Measurements from ENCODE around the gene CYBB. TPM values are rescaled to one million over a fixed set of nuclear protein-coding genes. Genes with fewer than 3 reads are reported as not detected.
"Not testable (repeated sequence)": the region's sequence is repeated elsewhere in the genome, so short reads cannot be mapped to it uniquely, and the experiment has no call there.

The CYBB gene
- total RNA-seq, result 0.15 and 0.17 TPM in 2 replicates

DNA sequence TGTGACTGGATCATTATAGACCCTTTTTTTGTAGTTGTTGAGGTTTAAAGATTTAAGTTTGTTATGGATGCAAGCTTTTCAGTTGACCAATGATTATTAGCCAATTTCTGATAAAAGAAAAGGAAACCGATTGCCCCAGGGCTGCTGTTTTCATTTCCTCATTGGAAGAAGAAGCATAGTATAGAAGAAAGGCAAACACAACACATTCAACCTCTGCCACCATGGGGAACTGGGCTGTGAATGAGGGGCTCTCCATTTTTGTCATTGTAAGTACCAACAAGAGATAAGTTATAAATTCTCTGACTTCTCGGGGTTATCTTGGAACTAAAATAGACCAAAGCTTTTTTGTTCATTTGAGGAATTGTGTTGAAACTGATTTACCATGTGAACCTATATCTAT lies at the start of gene CYBB:
Gene CYBB (plus strand): TSS at position 203 of the 400 bp plus-strand sequence. CDS start 19 bp downstream, at position 222.
- DNase-seq (ENCODE audit: low read depth), result no peak

DNA sequence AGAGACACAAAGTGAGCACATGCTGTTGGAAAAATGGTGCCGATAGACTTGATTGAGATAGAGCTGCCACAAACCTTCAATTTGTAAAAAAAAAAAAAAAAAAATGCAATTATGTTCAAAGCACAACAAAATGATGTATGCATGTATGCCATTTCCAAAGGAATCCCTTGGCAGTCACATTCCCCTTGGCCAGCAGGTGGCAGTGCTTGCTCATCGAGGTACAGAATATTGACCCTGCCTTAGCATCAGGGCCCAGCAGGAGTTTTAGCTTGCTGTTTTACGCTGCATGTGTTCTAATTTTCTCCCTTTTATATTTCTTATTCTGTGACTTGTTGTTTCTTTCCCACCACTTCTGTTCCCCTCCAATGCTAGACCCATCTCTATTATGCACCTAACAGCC lies 34.5 kb upstream of the CYBB start:
- peak; percentile 34 for DNase-seq (ENCODE audit: low read depth)

DNA sequence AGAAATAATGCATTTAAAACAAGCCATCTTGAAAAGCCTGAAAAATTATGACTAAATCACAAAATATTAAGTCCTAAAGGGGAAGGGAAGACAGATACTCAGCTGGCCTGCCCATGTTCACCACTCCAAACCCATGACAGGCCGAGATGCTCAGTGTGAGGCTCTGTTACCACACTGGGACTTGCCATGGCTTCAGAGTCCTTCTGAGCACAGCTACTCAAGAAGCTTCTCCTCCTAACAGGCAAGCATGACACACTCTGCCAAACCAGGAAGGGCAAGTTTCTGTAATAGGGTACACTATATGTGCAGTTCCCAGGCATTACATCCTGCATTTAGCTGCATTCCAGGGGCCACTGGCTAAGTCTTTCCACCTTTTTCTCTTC lies 34.0 kb upstream of the CYBB start:
- DNase-seq (ENCODE audit: low read depth), result no peak

DNA sequence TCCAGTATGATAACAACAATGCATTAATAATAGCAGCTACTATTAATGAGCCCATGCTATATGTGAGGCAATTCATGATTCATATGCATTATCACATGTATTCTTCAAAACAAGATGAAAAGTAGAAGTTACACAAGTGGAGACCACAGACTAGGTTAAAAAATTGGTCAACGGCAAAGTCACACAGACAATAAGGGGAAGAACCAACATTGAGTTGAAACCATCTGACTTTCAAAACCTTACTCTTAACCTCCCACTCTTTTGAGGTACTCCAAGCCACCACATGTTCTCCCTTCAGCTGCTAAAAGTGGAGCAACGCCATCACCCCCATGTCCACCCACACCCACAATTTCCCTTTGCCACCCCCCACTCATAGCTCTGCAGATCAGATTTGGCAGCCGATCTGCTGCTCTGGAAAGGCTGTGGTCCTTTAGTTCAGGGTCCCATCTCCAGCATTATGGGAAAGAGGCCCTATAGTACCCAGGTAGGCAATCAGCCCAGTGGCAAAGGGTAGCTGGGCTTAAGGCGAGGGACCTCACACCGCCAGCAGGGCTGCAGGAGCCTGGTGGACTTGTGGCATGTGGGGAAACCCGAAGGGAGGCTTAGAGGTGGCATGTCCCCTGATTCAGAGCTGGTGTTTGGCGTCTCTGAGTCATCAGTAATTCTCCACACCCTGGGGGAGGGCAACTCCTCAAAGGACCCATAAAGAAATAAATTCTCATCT lies 33.5 kb upstream of the CYBB start:
- DNase-seq (ENCODE audit: low read depth), result peak; percentile 63

DNA sequence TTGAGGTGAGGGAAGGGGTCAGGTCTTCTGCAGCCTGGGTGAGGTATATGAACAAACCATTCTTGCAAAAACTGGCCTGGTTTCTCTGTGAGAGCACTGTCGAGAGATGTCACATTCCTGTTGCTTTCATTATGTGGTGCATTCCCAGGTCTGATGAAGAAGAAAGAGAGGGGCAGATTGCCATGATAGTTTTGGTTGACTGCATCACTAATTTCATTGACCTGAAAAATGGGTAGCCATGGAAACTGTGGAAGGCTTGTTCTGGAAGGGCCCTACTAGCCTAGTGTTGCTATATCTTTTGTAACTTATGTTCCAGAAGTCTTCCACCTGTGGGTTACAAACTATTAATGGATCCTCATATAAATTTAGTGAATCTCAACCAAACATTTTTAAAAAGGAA lies 32.9 kb upstream of the CYBB start:
- no peak for DNase-seq (ENCODE audit: low read depth)

DNA sequence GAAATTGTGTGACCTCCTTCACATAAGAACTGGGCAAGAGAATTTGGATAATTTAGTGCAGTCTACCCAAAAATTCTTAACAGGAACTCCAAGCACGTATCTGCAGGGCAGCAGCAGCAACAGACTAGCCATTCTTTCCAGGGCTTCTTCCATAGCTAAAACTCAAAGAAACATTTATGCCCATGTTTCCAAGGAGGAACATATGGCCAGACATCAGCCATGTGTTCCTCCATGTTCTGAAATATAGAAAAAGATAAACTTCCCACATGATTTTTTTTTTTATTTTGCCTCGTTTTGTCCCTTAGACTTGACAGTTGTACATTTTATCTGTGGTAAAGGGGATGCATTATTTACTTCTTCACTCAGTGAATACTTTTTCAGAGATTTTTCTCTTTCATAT lies 27.6 kb upstream of the CYBB start:
- no peak for DNase-seq (ENCODE audit: low read depth)

DNA sequence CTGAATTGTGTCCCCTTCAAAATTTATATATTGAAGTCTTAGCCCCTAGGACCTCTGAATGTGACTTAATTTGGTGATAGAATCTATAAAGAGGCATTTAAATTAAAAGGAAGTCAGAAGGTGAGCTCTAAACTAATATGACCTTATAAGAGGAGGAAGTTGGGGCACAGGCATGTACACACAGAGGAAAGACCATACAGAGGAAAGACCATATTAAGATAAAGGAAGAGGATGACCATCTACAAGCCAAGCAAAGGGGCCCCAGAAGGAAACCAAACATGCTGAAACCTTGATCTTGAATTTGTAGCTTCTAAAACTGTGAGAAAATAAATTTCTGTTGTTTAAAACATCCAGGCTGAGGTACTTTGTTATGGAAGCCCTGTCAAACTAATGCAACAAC lies 26.9 kb upstream of the CYBB start:
- no peak for DNase-seq (ENCODE audit: low read depth)

DNA sequence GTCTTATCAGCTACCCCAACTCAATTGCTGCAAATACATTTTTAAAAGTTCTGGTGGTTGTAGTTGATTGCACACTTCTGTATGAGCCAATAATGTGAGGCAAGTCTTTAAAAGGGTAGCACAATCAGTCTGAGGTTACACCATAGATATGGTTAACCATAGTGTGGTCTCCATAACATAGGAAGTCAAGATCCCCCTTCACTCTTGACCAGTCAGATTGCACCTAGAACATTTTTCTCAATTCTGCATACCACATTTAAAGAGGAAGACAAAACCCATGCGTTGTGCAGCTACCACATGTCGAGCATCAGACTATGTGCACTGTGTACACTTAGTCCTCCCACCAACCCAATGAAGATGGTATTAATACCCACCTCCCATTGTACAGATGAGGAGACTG lies 26.5 kb upstream of the CYBB start:
- no peak for DNase-seq (ENCODE audit: low read depth)

DNA sequence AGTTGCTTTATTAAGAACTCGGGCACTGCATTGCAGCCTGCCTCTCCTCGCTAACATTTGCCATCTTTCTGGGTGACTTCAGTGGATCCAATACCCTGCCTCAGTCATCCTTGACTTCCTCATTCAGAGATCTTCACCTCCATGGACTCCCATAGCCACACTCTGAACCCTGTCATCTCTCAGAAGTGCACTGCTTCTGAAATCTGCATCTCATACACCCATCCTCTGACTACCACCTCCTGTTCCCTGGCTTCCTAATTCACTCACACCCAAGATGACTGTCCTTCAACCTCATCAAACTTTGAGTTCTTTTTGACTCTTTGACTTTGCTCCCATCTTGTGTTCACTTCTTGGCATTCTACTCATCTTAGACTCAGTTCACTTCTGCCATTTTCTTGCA lies 25.3 kb upstream of the CYBB start:
- DNase-seq (ENCODE audit: low read depth), result no peak

DNA sequence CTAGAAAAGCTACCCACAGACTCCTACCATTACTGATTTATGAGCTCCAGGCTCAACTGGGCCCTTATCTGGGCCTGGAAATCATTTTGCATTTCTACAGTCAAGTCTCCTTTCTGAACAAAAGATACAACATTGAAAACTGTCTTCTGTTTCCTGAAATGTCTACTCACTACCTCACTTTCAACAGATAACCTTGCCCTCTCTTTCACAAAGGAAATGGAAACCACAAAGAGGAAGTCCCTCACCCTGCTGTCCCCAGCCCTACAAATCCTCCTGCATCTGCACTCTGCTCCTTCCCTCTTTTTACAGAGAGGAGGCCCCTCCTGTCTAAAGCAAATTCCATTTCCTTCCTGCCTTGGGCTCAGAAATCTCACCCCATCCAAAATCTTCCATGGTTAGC lies 24.8 kb upstream of the CYBB start:
- DNase-seq (ENCODE audit: low read depth), result no peak

DNA sequence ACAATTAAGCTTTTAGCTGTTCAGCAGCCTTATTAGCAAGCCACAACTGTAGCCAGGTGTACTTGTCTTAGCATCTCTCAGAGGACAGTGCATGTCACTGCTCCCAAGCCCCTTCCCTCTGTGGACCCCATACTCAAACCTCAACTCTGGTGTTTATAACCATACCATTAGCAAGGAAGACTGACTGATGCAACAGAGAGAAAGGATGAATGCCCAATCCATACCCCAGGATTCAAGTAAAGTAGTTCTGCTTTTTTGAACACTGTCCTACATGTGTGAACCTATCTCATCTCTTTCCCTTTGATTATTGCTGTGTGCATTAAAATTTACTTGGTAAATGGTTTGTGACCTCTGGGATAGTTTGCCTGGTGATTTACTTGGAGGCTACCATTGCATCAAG lies 22.8 kb upstream of the CYBB start:
- DNase-seq (ENCODE audit: low read depth), result no peak

DNA sequence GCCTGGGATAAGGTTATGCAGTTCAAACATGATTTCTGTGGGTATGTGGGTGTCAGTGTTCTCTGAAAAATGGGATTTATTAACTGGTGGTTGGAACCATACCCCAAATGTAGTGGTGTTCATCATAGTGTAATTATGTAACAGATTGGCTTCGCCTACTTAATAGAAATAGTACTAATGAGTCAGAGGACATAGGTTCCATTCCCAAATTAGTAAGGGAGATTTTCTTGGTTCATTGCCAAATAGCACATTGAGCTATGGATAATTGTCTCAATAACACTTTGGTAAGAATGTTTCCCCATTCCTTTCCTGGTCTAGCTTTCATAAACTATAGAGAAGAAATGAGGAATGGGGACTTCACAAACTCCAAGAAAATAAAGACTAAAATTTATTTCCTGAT lies 20.5 kb upstream of the CYBB start:
- DNase-seq (ENCODE audit: low read depth), result no peak

DNA sequence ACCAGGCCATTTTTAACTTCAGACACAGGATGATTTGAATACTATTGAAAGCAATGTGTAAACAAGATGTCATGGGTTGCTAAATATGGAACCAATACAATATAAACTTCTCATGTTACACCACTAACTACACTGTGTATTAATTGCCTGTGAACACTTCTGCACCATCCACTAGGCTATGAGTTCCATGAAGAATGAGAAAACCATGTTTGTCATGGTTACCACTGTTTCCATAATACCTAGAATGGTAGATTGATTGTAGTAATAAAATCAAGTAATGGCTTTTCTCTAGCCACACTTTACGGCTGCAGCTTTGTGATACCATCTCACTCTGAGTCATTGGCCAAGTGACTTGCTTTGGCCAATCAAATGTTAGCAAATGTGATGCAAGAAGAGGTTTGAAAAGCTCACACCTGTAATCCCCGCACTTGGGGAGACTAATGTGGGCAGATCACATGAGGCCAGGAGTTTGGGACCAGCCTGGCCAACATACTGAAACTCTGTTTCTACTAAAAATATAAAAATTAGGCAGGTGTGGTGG lies 19.9 kb upstream of the CYBB start:
- peak; percentile 1 for DNase-seq (ENCODE audit: low read depth)

DNA sequence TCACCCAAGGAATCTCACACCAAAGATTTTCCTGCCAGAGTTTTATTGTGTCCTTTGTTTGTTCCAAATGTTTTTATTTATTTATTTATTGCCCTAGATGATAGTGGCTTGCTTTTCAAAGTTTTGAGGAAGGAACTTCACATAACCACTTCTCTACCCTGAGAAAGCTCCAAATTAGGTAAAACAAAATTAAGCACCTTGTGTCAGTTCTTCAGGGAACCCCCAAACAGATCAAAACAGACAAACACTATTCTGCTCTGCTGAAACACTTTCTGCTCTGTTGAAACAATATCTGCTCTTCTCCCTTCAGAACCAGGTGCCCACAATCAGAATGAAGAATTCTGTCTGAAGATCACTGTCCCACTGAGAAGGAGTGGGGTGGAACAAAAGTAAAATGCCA lies 16.5 kb upstream of the CYBB start:
- no peak for DNase-seq (ENCODE audit: low read depth)

DNA sequence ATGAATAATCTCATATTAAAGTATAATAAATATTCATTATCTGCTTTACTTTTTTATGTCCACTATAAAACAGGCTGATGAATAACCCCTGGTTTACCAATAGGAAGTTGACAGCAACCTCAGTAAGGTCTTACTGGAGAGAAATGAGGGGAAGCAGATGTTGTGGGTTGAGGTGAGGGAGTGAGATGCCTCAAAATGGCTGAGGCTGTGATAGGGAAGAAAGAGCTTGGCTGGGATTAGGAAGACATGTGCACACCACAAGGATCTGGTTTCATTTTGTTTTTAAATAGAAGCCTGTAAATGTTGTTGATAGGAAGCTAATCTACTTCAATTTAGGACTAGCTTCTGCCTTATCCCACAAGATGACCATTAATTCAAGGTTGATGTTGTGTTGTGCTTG lies 14.4 kb upstream of the CYBB start:
- no peak for DNase-seq (ENCODE audit: low read depth)

DNA sequence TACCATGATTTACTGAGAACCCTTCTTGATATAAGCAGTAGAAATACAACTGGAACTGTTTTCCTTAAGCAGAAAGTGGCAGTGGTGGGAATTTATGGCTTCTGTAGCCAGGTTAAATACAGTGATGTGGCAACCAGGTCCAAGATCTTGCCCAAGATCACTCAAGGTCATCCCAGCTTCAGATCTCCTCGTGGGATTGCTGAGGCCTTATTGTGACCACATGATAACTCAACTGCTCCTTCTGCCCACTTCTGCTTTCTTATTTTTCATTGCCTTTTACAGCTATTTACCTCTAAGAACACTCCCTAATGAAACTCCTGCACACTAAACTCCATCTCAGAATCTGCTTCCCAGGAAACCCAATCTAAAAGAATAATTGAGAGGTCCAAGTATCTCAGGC lies 12.4 kb upstream of the CYBB start:
- no peak for DNase-seq (ENCODE audit: low read depth)

DNA sequence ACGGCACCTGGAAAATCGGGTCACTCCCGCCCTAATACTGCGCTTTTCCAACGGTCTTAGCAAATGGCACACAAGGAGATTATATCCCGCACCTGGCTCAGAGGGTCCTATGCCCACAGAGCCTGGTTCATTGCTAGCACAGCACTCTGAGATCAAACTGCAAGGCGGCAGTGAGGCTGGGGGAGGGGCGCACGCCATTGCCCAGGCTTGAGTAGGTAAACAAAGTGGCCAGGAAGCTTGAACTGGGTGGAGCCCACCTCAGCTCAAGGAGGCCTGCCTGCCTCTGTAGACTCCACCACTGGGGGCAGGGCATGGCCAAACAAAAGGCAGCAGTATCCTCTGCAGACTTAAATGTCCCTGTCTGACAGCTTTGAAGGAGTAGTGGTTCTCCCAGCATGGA lies 11.0 kb upstream of the CYBB start:
- not testable (repeated sequence) for DNase-seq (ENCODE audit: low read depth)

DNA sequence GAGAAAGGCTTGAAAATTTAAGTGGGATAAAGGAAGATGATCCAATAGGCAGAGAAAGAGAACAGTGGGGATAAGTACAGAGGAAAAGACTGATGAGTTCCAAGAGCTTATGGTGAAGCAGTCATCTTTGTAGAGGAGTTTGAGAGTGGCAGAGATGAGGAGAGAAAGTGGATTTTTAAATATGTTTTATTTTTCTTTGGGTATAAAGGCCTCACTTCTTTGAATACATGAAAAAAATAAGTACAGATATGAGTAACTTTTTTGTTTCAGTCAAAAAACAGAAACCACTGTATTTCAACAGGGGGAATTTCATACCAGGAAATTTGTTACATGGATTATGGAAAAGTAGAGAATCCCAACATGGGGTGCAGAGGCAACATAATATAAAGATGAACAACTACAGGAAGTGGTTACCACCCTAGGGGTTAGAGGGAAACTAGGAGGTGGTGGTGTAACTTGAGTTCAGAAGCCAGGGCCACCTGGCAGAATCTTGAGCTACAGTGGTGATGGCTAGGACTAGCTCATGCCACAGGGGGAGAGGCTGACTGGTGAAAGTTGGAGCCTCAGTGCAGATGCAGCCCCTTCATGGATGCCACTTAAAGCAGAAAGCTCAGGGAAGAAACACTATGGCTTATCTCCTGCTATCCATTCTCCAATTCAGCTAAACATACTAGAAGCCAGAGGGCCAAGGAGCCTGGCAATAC lies 3.4 kb upstream of the CYBB start:
- no peak for DNase-seq (ENCODE audit: low read depth)

DNA sequence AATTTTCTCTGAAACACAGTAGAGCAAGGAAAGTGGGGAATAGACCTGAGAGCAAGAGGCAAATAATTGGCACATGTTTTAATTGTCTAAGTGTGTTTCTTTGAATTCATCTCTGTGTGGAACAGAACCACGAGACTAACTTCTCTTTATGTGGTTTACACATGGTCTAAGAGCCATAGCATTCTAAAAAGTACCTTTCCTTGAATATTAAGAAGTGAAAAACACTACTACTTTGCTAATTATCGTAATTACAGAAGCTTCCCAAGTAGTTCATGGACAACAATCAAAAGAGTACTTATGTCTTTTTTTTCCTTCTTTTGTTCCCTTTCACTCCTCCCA lies 2.9 kb upstream of the CYBB start:
- DNase-seq (ENCODE audit: low read depth), result no peak

DNA sequence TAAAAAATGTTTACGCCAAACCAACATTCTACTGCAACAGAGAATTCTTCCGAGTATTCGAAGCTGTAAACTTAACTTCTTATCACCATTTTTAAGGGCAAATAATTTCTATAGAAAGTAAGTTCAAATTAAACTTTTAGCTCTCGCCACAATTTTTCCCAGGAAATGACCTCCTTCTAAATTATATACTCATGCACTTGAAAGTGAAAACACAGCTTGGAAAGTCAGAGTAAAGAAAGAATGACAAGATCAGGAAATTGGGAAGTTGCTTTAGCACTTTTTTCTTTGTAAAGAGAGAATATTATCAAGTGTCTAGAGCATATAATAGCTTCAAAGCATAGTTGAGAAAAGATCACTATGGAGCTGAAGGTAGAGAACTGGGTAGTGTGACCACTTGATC lies 1.2 kb downstream of the CYBB start:
- DNase-seq (ENCODE audit: low read depth), result no peak

DNA sequence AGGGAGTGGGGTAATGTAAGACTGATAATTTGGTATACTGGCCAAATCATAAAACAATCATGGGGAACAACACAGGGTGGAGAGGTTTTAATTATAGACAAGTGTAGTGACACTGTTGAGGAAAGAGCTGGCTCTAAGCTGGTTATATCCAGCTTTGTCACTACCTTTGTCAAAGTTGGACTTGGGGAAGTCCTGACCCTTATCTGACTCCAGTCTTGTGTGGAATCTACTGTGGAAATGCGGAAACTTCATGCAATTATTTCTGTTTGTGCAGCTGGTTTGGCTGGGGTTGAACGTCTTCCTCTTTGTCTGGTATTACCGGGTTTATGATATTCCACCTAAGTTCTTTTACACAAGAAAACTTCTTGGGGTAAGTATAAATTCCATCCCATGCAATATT lies 2.0 kb downstream of the CYBB start:
- DNase-seq (ENCODE audit: low read depth), result no peak

DNA sequence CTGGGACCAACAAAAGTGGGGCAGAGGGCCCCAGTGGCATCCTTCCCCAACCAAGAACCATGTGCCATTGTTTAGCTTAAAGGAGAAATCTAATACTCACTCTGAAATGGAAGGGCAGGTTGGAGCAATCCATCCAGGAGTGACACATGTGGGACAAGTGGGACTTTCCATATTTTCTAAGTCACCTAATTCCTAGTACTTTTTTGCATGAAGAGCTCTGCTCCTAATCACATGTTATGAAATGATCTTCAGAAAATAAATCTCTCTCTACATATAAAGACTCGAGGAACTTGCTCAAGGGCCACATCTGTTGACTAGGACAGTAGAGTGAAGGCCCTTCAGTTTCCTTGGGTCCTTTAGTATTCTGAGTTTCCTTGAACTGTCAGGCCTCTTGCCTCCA lies 2.5 kb downstream of the CYBB start:
- no peak for DNase-seq (ENCODE audit: low read depth)

DNA sequence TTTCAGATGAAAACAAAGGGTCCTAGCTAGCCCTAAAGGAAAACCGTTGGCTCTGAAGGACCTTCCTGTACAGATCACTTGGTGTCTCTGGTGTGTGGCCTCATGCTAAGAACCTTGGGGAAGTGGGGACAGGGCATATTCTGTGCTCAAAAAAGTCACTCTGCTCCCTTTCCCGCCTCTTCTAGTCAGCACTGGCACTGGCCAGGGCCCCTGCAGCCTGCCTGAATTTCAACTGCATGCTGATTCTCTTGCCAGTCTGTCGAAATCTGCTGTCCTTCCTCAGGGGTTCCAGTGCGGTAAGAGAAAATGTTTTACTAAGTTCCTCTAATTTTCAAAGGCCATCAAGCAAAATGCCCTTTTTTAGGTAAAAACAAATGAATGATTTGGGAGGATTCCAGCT lies 3.4 kb downstream of the CYBB start:
- no peak for DNase-seq (ENCODE audit: low read depth)

DNA sequence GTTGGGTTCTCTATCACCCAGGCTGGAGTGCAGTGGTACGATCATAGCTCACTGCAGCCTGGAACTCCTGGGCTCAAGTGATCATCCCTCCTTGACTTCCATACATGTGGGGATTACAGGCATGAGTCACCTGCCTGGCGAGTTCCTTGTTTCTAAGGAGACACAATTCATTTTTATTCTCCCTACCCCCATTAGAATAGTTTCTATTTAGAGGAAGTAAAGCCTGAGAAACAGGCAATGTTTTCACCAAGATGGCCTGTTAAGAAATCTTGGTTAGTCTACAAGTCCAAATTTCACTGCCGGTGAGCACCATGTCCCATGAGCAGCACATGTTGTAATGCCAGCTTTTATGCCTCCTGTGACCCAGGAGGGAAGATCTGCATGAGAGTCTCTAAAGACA lies 5.7 kb downstream of the CYBB start:
- peak; percentile 23 for DNase-seq (ENCODE audit: low read depth)

Measured in renal cortical epithelial cell (primary cell).